Spleen (tissue), 7 donors: ENCODE data around the gene FBXO41.

ENCODE experiments used
- CTCF ChIP-seq, 11 experiments: fragments of 200-600 bp in 7 of 11; fragments of 450-650 bp in 4 of 11; sonication (generic) in 4 of 11; IDR thresholded peaks in 8 of 11; conservative IDR thresholded peaks in 3 of 11; 1 replicate in 7 of 11; 2 replicates in 4 of 11; pipeline versions ENCODE4 v1.4.0 to v1.8.0; 2016 to 2021; ENCODE audit warnings: antibody characterized with exemption in 11 of 11, inconsistent platforms in 4 of 11, mild to moderate bottlenecking in 1 of 11
- POLR2A ChIP-seq, 3 donors: fragments of 450-650 bp; IDR thresholded peaks; one replicate each; pipeline ENCODE4 v1.5.1; 2017; ENCODE audit warnings: antibody characterized with exemption in 3 of 3, mild to moderate bottlenecking in 1 of 3
- donor health status: DM: no; HTN: no; CAD: no; lungs with moderate emphysema.
- donor health status: DM: no; HTN: no; CAD: no.
- donor health status: DM: no; HTN: no; CAD: no.

DNA sequence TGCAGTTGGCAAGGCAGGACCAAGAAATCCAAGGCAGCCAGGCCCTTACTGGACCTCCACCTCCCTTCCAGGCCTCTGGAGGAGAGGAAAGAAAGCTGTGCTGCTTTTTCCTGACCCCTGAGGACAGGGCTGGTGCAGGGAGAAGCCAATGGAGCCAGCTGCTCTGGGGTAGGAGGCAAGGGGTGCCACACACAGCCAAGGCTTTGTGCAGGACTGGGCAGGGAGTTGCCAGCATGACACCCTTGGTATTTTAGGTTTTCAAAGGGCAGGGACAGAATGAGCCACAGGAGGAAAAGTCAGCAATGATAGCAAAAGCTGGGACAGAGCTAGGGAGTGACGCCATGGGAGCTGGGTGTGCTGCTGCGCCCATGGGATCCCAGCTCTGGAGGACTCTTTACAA lies 27.3 kb downstream of the FBXO41 start:
- TF ChIP-seq POLR2A (IDR thresholded peaks at IDR 0.05), result no peak
- TF ChIP-seq CTCF (IDR thresholded peaks at IDR 0.05 in 8 of 11, conservative IDR thresholded peaks at IDR 0.05 in 3 of 11), result no peak
